C1 segment of cervical spinal cord (tissue), 14 donors: ENCODE results near the gene RTRAF.

Source experiments
- DNase-seq, 14 donors: peaks; one replicate each; lab custom pipeline; 2025; lab: John Stamatoyannopoulos, UW

Gene RTRAF

GRCh38 chr14:51989293-51990234, at the start of gene RTRAF:
TSS of gene RTRAF (plus strand) at chr14:51989546. CDS start at chr14:51989640, 94 bp downstream.
- peak; percentile 59 to 94 (median 87) for DNase-seq

DNA sequence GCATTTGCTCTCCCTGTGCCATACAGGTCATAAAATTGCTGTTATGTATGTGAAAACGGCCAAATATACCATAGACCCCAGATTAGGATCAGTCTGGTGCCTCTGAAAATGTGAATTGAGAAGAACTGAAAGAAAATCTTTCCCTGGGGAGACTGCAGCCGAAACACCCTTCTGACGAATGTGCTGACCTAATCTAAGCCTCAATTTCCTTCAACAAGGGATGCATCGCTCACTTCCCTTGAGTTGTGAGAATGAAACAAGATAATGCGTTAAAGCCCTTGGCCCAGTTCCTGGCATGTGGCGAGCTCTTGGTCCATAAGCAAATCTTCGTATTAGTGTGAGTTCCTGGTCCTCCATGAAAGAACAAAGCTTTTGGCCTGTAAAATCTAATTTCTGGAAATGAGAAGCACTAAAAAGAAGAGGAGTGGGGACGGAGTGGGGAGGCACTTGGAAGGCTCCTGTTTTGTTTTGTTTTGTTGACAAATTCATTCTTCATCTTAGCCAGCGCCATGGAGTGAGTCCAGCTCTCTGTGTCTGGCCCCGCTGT, 49.5 kb upstream of the RTRAF start:
- DNase-seq = no peak

- DNase-seq = no peak
Measured at GRCh38 chr14:51942971-51943370, 46.4 kb upstream of the RTRAF start.

DNA sequence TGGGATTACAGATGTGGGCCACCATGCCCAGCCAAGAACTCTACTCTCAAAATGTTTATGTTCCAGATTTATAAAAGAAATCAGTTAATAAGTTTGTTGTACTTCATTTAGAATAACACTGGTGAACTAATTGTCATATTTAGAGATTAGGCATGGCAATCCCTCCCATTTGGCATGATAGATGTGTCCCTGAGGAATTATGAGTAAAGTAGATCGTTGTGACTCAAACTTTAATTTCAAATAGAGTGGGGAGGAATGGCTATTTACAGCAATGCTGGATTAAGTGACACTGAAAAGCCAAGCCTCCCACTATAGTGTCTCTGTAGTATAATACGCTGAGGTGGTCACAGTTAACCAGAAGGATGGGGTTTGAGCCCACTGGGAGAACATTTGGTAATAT, 39.3 kb upstream of the RTRAF start:
- no peak for DNase-seq

GRCh38 chr14:51951656-51952055, 37.7 kb upstream of the RTRAF start:
- no peak for DNase-seq

DNA sequence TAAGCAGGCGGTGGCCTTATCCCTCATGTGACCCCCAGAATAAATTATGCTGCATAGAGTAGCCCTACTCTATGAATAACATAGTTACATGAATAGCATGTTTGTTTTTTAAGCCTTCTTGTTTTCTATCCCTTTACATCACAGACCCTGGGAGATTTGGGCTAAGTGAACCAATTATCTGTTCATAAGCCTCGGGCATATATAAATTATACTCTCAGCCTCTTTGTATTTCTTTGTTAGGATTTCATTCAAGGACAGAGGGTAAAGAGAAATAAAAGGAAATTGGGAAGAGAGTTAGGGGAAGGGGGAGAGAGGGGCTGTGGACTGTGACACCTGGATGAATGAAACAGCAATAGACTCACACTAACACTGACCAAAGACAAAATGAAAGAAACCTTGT, 35.3 kb upstream of the RTRAF start:
- no peak for DNase-seq

- no peak for DNase-seq
Measured at GRCh38 chr14:51954657-51955056, 34.7 kb upstream of the RTRAF start.

- DNase-seq = no peak
Measured at GRCh38 chr14:51957950-51958349, 31.4 kb upstream of the RTRAF start.

GRCh38 chr14:51959928-51960327, 29.4 kb upstream of the RTRAF start:
- DNase-seq = no peak

GRCh38 chr14:51960866-51961265, 28.5 kb upstream of the RTRAF start:
- DNase-seq = no peak

DNA sequence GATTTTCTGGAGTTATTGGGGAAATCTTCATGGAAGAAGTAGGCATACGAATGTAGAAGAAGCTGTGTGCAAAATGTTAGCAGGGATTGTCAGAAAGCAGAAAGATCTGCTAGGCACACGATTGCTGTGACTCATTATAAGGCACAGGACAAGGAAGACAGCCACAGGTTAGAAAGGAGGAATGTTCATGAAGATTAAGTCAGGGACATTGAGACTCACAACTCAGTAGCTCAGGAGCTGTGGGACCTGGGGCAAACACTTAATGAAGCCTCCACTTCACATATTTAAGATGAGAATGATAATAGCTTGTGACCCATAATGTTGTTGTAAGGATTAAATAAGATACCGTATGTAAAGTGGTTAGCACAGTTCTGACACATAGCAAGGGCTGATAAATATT, 26.6 kb upstream of the RTRAF start:
- no peak for DNase-seq

DNA sequence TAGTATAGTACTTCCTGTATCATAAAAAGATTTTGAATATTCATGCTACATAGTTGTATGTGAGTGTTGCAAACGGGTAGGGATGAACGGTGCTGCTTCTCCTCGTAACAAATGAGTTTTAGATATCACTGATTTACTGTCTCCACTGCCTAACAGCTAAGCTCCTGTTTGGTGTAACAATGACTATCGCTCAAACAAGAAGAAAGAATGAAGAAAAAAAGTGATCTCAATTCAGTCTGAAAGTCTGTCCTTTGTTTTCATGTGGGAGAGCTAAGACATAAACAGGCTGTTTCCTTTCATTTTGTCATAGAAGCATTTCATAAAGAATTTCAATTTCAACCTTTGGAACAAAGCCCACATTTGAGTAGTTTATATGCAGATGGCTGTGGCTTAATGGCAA, 26.1 kb upstream of the RTRAF start:
- no peak for DNase-seq

- no peak for DNase-seq
Measured at GRCh38 chr14:51967521-51967920, 21.8 kb upstream of the RTRAF start.

DNA sequence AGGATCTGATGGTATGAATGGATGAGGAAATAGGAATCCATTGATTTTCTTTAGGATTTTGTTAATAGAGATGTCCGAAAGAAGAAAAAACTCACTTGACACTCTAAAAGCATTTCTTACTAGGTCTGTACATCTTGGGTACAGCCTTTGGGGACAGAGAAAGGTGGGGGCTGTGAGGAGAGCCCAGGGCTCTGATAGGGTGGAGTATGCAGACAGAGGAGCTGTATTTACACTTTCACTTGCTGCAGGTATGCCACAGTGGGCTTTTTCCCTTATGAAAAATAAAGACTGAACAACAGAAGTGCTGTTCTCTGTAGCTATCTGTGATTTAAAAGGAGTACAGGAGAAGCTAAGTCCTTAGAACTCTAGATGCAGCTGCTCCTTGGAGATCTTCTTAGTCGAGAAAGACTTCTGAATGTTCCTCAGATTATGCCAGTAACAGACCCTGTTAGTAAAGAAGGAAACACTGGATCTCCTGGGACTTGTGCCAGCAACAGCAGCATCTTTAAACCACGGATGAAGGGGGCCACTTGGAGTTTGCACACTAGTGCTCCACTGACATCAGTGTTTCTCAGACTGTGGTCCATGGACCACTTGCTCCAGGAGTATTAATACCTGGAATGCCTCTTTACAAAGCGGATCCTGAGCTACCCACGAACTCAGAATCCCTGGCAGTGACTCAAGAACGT, 19.4 kb upstream of the RTRAF start:
- DNase-seq = no peak

DNA sequence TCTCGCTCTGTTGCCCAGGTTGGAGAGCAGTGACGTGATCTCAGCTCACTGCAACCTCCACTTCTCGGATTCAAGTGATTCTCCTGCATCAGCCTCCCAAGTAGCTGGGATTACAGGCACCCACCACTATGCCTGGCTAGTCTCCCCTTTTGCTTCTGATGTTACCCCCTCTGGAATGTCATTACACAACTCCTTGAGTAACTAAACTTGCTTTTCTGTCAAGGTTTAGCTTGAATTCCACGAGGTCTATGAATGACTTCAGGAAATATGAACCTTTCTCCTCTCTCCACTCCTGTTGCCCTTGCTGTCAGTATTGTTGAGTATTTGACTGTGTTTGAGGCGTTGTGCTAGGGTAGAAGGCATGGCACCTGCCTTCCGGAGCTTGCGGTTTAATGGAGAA, 16.8 kb upstream of the RTRAF start:
- no peak for DNase-seq

DNA sequence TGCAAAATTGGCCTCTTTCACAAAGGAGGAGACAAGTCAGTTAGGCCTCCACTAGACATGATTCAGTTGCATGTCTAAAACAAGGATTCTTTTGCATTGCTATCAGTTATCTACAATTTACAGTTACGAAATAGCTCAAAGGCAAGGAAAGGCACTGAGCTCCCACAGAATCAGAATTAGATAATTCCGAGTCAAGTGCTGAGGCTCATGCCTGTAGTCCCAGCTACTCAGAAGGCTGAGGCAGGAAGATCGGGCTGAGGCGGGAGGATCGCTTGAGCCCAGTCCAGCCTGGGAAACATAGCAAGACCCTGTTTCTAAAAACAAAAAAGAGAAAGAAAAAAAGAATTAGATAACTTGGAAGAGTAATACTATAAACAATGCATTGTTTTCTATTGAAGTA, 12.3 kb upstream of the RTRAF start:
- no peak for DNase-seq

GRCh38 chr14:51978681-51979085, 10.7 kb upstream of the RTRAF start:
- no peak for DNase-seq

DNA sequence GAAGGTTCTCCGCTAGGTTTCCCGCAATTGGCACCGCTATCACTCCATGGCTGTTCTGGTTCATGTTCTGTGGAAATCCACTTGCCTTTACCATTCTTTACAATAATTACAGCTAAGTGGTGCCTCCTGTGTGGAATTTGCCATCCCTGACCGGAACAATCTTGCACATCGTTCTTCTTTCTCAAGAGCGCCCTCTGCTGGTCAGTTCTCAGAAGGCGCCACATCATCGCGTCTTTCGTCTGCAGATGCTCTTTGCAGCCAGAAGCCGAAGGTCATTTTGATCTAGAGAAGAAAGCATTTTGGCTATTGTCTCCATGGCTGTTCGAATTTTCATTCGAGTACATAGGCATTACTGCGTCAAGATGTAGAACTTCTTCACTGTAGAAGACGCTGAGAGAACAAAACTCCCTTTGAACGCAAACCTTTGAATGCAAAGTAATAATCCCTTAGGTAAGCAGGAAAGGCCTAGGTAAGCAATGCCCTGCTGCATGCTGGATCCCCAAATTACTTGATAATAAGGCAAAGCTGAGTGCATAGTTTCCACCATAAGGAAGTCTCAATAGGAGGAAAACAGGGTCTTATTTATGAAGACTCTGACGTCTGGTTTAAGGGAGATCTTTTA, 10.1 kb upstream of the RTRAF start:
- DNase-seq = peak in 13 of 14 donors; percentile 2 to 78 (median 55)

GRCh38 chr14:51981218-51981854, 8.0 kb upstream of the RTRAF start:
- DNase-seq = no peak

DNA sequence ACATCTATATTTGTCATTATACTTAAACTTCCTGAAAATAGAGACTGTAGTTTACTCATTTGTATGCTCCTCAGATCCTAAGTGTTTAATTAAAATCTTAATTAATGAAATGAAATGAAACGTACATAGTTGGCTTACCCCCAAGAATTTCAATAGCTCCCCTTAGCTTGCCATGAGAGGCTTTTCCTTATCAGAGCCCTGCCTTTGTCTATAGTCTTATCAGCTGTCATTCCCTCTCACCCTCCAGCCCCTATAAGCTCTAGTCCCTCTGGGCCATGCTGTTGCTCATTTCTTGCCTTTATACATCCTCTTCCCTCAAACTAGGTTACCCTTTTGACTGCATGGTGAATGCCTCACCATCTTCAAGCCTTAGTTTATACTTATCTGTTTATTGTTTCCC, 1.1 kb upstream of the RTRAF start:
- peak in 1 of 14 donors; percentile 7 for DNase-seq

DNA sequence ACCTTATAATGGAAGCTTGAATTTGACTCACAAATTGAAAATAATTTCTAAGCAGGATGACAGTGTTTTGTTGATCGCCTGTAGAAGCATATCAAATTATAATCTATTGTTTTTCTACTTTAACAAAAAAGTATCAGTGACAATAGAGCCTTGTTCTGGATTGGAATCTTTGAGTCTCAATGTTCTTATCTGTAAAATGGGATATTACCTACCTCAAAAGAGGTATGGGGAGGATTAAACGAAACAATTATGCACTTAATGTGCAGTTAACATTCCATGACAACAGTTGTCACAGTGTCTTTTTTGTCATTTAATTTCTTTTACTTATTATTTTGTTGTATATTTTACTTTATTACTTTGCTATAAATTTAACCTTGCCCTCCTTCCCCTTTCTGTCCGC, 1.1 kb downstream of the RTRAF start:
- DNase-seq = no peak
